HG03103 (cell line): Measurements from ENCODE around the gene GNLY.
A peak's percentile ranks its signal among the peaks of the same experiment; 100 is the strongest.

Experiments used
- ATAC-seq: cut with Tn5 transposase; IDR thresholded peaks from one replicate; pipeline ENCODE4 v1.9.1; 2021; ENCODE audit warnings: low read depth; ENCODE audit not compliant: unreplicated experiment

GNLY gene

DNA sequence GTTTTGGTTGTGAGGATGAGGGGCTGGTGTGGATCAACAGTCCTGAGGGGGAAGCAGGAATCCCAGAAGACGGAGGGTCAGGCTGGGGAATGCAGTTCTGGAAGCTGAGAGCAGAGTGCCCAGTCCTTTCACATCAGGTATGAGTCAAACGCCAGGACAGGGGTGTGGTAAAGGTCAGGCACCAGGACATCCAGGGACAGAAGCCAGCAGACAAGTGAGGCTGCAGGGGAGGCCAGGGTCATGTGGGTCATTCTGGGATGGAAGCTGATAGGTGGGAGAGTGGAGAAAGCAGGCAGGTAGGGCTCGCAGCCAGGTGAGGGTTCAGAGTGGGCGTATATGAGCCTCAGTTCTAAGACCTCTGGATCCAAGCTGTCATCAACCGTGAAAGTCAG is 12.8 kb upstream of the GNLY start:
- no peak for ATAC-seq

DNA sequence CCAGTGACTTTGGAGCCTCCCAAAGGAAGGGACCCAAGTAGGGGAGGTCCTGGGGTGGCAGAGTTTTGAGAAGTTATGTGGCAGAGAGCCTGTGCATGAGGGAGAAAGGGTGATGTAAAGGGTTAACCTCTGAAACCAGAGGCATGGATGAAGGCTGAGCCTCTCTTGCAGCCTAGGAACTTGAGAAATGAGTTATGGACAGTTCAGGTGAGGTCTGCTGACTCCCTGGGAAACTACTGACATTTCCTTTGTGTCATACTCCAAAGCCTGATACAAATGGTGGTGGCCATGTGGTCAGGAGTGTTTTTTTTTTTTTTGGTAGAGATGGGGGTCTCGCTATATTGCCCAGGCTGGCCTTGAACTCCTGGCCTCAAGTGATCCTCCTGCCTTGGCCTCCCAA is 12.4 kb upstream of the GNLY start:
- no peak for ATAC-seq

DNA sequence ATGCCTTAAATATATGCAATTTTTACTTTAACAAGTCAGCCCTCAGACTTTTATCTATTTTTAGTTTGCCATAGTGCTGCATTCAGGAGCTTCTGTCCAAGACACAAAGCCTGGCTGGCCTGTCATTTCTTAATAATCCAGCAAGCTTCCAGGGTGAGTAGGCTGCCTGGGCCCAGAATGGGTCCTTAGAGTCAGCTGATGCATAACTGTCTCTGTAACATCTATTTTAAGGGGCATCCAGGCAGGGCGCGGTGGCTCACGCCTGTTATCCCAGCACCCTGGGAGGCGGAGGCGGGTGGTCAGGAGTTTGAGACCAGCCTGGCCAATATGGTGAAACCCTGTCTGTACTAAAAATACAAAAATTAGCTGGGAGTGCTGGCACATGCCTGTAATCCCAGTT is 11.8 kb upstream of the GNLY start:
- no peak for ATAC-seq

DNA sequence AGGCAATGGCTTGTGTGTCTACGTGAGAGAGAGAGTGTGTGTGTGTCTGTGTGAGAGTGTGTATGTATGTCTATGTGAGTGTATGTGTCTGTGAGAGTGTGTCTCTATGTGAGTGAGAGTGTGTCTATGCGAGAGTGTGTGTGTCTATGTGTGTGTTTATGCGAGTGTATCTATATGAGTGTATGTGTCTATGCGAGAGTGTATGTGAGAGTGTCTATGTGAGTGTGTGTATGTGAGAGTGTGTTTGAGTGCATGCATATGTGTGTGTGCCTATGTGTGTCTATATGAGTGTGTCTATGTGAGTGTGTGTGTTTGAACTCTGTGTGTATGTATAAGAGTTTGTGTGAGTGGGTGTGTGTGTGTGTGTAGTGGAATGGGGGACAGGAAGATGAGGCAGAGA is 9.8 kb upstream of the GNLY start:
- ATAC-seq: no peak

DNA sequence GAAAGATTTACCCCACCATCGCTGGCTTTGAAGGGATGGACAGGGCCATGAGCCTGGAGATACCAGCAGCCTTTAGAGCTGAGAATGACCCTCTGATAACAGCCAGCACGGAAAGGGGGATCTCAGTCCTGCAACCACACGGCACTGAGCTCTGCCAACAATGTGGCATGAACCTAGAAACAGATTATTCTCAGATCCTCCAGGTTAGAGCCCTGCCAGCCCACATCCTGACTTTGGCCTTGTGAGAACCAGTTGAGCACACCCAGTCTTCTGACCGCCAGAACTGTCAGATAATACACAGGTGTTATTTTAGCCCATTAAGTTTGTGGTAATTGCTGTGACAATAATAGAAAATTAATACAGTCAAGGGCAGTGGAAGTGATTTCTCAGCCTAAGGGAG is 9.4 kb upstream of the GNLY start:
- ATAC-seq: no peak

DNA sequence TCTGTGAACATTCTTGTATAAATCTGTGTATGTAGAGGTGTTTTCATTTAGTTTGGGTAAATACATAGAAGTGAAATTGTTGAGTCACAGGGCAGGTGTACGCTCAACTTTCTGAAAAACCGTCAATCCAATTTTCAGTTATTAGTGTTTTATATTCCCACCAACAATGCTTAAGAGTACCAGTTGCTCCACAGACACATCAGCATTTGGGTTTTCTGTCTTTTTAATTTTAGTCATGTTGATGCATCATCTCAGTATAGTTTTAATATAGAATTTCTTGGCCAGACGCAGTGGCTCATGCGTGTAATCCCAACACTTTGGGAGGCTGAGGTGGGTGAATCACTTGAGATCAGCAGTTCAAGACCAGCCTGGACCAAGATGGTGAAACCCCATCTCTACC is 3.2 kb upstream of the GNLY start:
- ATAC-seq: no peak

DNA sequence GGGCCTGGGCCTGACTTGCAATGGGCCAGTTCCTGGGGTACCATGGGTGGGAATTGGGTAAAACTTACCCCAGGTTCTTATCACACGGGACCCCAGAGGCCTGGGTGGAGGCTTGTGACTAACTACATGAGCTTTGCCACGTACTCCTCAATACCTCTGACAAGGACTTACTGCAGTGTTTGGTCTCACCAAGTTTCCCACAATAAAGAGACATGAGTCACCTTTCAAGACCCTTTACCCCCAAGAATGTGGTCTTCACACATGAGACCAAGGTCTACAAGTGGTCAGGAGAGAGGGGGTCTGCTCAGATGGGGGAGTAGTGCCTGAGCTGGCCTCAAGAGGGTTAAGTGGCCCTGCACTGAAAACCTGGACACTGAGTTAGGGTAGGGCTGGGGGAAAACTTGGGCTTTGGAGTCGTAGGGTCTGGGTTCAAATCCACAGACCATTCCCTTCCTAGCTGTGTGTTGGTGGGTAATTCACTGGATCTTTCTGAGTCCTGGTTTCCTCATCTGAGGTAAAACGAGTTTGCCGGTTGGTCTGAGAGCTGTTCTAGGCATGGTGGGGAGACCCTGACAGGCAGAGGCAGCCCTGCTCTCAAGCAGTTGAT is 2.0 kb upstream of the GNLY start:
- ATAC-seq: no peak

DNA sequence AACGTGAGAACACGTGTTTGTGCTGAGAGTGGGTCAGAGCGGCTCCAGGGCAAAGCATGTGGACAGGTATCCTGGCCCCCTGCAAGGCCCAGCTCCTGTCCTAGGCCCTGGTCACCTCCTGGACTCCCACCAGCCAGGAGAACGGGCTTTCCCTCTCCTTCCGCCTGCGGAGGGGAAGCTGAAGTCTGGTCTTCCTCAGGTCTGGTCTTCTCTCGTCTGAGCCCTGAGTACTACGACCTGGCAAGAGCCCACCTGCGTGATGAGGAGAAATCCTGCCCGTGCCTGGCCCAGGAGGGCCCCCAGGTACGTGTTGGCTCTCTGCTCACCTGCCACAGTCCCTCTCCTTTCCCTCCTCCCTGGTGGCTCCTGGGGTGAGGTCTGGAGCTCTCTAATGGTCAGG is 963 bp downstream of the GNLY start:
- ATAC-seq: no peak

DNA sequence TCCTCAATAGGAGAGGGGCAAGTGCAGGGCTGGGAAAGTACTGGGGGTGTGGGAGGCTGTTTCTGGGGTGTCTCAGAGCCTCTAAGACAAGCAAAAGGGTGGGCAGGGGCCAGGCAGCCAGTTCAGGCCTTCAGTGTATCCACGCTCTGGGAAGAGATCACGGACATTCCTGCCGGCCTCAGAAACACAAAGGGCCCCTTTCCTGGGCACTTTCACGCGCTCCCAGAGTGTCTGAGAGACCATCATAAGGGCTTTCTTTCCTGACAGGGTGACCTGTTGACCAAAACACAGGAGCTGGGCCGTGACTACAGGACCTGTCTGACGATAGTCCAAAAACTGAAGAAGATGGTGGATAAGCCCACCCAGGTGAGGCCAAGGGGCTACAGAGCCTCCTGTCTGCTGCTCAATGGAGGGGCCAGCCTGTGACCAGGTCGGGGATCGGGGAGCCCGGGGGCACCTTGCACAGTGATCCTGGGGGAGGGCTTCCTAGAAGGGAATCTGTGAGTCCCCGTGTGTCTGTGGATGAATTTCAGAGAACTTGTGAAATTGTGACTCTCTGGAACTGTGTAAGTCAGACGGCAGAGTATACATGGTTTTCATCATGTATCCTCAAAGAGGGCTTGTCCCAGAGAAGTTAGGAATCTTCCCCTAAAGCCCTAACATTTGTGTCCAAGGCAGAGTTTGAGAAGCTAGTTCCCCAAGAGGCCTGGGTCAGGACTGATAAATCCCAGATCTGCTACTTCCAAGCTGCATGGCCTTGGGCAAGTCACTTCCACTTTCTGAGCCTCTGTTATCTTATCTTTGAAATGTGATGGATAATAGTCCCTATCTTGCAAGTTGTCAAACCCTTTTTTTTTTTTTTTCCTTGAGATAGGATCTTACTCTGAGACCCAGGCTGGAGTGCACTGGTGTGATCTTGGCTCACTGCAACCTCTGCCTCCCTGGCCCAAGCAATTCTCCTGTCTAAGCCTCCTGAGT is 1.8 kb downstream of the GNLY start:
- ATAC-seq: no peak

DNA sequence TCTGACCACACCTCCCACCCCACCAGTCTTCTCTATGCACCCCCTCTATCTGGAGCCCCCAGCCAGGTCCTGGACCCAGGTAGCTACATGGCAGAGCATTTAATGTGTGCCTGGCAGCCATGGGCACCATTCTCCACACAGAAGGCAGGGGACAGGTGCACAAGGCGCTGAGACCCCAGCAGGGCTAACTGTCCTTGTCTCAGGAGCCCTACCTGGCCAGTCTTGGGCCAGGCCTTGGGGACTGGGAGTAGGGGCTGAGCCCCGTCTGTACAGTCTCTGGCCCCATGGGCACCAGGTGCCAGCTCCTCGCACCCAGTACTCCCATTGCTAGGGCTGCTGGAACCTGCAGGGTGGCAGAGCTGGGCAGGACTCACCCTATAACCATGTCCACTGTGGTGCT is 2.9 kb downstream of the GNLY start:
- ATAC-seq: no peak

DNA sequence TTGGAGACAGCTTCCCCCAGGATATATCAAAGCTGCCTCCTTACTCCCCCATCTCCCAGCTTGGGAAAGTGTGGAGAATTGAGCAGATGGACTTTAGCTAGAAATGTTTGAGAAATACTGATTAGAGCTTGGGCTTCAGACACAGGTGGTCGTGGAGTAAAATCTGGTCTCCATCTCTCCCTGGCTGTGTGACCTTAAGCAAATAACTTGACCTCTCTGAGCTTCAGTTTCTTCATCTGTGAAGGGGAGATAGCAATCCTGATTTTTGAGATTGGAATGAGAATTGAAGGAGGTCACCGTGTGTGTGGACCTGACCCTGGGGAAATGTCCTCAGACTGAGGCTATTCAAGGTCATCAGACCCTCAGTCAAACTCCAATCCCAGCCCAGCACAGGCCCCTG is 3.6 kb downstream of the GNLY start:
- ATAC-seq: no peak

DNA sequence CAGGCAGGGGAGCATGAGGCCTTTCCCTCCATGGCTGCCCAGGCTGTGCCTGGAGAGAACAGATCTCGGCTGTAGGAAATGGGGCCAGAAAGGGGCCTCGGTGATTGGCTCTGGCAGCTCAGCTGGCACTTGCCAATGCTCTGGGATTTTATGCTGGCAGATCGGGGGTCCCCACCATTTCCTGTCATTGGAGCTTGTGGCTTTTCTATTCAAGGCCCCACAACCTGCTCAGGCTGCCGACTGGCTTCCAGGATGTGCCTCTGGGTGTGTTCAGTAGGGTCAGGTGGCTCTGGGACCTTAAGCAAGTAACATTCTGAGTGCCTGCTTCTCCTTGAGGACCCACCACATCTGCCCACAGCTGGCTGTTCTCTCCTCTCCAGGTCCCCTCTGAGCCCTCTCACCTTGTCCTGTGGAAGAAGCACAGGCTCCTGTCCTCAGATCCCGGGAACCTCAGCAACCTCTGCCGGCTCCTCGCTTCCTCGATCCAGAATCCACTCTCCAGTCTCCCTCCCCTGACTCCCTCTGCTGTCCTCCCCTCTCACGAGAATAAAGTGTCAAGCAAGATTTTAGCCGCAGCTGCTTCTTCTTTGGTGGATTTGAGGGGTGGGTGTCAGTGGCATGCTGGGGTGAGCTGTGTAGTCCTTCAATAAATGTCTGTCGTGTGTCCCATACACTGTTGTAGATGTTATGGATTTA is 4.2 kb downstream of the GNLY start:
- ATAC-seq: no peak

DNA sequence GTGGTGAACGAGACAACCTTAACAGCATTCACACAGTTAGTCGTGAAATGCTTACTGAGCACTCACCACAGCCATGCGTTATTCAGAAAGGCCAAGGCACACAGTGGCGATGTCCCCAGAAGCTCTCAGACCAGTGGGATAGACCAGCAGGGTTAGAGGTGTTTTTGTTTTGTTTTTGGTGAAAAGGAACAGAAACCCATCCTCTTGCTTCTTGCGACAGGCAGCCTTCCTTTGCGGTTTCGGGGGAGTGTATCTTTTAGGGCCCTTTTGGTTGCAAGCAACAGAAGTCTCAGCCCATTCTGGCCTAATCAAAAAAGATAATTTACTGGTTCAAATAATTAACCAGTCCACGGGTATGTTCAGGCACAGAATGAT is 4.7 kb downstream of the GNLY start:
- ATAC-seq: no peak

DNA sequence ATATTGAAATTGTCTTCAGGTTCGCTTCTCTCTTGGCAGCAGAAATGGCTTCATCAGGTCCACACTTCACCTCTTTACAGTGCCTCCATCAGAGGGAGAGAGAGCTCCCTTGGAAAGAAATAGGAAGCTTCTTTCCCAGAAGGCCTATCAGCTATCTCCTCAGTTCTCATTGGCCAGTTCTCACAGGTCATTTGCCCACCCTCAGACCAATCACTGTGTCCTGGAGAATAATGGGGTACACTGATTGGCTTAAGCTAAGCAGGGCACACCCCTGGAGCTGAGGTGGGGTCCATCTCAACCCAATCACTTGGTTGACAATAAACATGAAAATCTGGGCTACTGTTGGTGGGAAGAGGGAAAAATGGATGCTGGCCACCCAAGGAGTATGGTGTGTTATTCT is 5.2 kb downstream of the GNLY start:
- no peak for ATAC-seq

DNA sequence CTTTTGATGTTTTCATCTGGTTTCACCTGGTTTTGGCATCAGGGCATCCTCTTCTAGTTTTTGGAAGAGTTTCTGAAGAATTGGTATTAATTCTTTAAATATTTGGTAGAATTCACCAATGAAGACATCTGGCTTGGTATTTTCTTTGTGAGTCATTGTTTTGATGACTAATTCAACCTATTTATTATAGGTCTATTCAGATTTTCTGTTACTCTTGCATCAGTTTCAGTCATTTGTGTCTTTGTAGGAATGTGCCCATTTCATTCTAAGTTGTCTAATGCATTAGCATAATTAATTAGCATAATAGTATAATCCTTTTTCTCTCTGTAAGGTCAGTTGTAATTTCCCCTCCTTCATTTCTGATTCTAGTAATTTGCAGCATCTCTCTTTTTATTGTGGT is 8.0 kb downstream of the GNLY start:
- no peak for ATAC-seq

DNA sequence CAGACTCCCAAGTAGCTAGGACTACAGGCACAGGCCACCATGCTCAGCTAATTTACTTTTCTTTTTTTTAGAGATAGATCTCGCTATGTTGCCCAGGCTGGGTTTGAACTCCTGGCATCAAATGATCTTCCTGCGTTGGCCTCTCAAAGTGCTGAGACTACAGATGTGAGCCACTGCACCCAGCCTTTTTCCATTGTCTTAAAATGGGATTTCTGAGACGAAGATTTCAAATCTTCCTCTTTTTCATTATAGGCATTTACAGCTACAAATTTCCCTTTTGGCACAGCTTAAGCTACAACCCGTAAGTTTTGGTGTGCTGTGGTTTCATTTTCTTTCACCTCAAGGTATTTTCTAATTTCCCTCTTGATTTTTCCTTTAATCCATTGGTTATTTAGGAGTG is 8.6 kb downstream of the GNLY start:
- ATAC-seq: no peak

DNA sequence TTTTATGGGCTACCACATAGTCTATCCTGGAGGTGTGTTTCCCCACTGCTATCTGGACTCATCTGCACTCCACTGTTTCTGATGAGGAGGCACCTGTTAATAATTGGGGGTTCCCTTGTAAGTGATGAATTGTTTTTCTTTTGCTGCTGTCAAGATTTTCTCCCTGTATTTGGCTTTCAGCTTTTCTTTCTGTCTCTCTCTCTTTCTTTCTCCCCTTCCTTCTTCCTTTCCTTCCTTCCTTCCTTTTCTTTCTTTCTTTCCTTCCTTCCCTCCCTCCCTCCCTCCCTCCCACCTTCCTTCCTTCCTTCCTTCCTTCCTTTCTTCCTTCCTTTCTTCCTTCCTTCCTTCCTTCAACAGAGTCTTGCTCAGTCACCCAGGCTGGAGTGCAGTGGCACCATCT is 9.2 kb downstream of the GNLY start:
- ATAC-seq: no peak

DNA sequence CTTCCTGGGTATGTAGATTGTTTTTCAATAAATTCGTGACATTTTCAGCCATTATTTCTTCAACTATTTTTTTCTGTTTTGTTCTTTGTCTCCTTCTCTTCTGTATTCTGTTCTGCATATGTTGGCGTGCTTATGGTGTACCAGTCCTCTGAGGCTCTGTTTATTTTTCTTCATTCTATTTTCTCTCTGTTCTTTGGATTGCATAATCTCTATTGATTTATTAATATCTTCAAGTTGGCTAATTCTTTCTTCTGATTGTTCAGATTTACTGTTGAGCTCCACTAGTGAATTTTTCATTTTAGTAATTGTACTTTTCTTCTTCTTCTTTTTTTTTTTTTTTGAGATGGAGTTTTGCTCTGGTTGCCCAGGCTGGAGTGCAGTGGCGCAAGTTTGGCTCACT is 9.9 kb downstream of the GNLY start:
- ATAC-seq: no peak

DNA sequence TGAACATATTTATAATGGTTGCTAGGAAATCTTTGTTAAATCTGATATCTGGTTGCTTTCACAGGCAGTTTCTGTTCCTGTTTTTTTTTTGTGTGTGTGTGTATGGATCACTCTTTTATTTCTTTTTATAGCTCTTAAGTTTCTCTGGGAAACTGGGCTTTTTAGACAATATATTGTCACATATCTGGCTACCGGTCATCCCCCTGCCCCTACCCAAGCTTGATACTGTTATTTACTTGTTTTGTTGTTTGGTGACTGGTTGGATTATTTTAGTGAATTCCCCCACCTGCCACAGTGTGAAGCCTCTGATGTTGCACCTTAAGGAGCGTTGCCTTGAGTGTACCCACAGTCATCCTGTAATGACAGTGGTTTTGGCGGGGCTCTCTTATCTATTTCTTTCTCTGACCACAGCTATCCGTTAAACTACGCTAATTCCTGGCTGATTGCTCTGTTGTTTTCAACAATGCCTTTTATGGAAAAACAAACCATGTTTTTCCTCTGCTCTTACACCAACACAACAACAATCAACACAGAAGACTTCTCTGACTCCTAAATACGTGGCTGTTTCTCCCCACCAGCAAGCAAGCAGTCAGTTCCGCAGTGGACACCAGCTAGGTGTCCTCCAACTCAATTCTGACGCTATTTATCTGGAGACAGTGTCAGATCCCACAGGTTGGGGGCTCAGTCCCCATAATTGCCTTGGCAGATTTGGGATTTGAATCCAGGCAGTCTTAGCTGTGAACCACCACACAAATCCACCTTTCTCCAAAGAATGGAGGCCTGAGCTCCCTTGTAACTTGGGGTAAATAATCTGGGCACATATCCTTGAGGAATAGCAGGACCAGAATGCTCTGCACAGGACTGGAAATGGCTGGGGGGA is 10.9 kb downstream of the GNLY start:
- peak; percentile 46 for ATAC-seq

DNA sequence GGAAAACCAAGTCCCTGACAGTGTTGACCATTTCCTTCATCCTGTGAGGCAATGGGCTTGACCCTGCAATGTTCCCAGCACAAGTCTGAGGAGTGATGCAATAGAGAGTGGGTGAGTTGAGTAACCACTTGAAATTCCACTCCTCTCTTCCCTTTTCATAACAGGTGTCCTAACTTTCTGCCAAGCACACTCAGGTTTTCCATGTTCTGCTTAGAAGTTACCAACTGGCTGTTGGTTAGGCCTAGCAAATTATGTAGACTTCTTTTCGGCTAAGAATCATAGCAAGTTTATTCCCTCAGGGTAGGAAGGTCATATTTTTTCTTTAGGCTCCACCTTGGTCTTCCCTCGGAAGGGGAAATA is 11.5 kb downstream of the GNLY start:
- ATAC-seq: no peak

DNA sequence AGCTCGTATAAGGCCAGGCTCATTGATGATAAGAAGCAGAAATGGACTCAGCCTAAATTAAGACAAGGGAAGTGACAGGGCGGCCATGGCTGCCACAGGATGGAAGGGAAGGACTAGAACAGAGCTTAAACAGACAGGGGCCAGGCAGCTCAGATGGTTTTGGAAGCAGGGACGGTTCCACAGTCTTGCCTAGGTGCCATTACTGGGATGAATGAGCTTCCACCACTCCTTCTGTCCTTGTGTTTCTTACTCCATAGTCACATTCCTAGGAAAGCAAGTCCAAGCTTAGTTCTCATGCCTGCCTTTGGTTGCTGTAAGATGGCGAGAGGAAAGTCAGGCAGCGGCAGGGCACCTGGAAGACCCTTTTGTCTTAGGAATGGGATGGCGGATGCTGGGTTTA is 11.9 kb downstream of the GNLY start:
- no peak for ATAC-seq
